Thymus (tissue), 2 donors: Measurements from ENCODE around the gene NSUN4. TPM values are rescaled to one million over a fixed set of nuclear protein-coding genes. Genes with fewer than 3 reads are reported as not detected.

Experiments used
- polyA plus RNA-seq: library from polyadenylated mRNA; stranded (reverse); fragments of 200-250 nt; gene quantifications from one replicate; pipeline ENCODE4 v1.2.3, GENCODE V29; 2013
- total RNA-seq: library from RNA; stranded (reverse); fragments of 120-200 nt; gene quantifications from one replicate; pipeline ENCODE4 v1.2.4, GENCODE V29; 2013
- donor health status: healthy.

NSUN4 gene
- total and polyA plus RNA-seq, 2 donors, result 9.9 to 10.0 TPM

Other genes with a start within 250 kb of the NSUN4 start
- gene PIK3R3, start 208.2 kb upstream of the NSUN4 start, total RNA-seq, result 8.9 TPM
- gene PIK3R3, start 208.2 kb upstream of the NSUN4 start, polyA plus RNA-seq, result 13.3 TPM
- gene TSPAN1, start 165.7 kb upstream of the NSUN4 start, total RNA-seq, result 1.4 TPM
- gene TSPAN1, start 165.7 kb upstream of the NSUN4 start, polyA plus RNA-seq, result 6.9 TPM
- gene P3R3URF, start 164.3 kb upstream of the NSUN4 start, total RNA-seq, result not detected
- gene P3R3URF, start 164.3 kb upstream of the NSUN4 start, polyA plus RNA-seq, result not detected
- gene POMGNT1, start 142.4 kb upstream of the NSUN4 start, total RNA-seq, result 40.9 TPM
- gene POMGNT1, start 142.4 kb upstream of the NSUN4 start, polyA plus RNA-seq, result 44.9 TPM
- 0.61 TPM for gene LURAP1, start 137.5 kb upstream of the NSUN4 start, total RNA-seq
- gene LURAP1, start 137.5 kb upstream of the NSUN4 start, polyA plus RNA-seq, result 1.5 TPM
- 9.2 TPM for gene RAD54L, start 93.0 kb upstream of the NSUN4 start, total RNA-seq
- gene RAD54L, start 93.0 kb upstream of the NSUN4 start, polyA plus RNA-seq, result 2.6 TPM
- 32.8 TPM for gene LRRC41, start 37.2 kb upstream of the NSUN4 start, total RNA-seq
- gene LRRC41, start 37.2 kb upstream of the NSUN4 start, polyA plus RNA-seq, result 24.1 TPM
- gene UQCRH, start 37.1 kb upstream of the NSUN4 start, total RNA-seq, result 420 TPM
- gene UQCRH, start 37.1 kb upstream of the NSUN4 start, polyA plus RNA-seq, result 507 TPM
- 10.9 TPM for gene FAAH, start 53.5 kb downstream of the NSUN4 start, total RNA-seq
- 33.7 TPM for gene FAAH, start 53.5 kb downstream of the NSUN4 start, polyA plus RNA-seq
- 0.05 TPM for gene DMBX1, start 149.0 kb downstream of the NSUN4 start, total RNA-seq
- gene DMBX1, start 149.0 kb downstream of the NSUN4 start, polyA plus RNA-seq, result 0.21 TPM
- not detected for gene KNCN, start 210.8 kb downstream of the NSUN4 start, total RNA-seq
- gene KNCN, start 210.8 kb downstream of the NSUN4 start, polyA plus RNA-seq, result 0.05 TPM